H9 (cell line): ENCODE measurements around the gene CADPS. TPM values are rescaled to one million over a fixed set of nuclear protein-coding genes. Genes with fewer than 3 reads are reported as not detected.

Experiments used
- DNase-seq: peaks from one replicate; pipeline ENCODE4 v3.0.0-alpha.2; 2017
- H2AFZ ChIP-seq: one replicate; pipeline ENCODE4 v1.6.1; 2013; ENCODE audit warnings: mild to moderate bottlenecking, low read length, control low read depth, moderate library complexity
- H2AK5ac ChIP-seq: 2 replicates; pipeline ENCODE4 v1.6.1; 2013; ENCODE audit warnings: low read length, control low read depth, mixed read lengths; ENCODE audit not compliant: insufficient read length
- H2BK120ac ChIP-seq: one replicate; pipeline ENCODE4 v1.6.1; 2013; ENCODE audit warnings: low read depth, mild to moderate bottlenecking, low read length, control low read depth, inconsistent platforms; ENCODE audit not compliant: poor library complexity, severe bottlenecking
- H2BK12ac ChIP-seq: 2 replicates; pipeline ENCODE4 v1.6.1; 2013; ENCODE audit warnings: low read length, control low read depth, mixed read lengths, low read depth; ENCODE audit not compliant: insufficient read length
- H2BK15ac ChIP-seq: 2 replicates; pipeline ENCODE4 v1.6.1; 2013; ENCODE audit warnings: low read depth, low read length, control low read depth
- H2BK20ac ChIP-seq: one replicate; pipeline ENCODE4 v1.6.1; 2013; ENCODE audit warnings: low read depth, mild to moderate bottlenecking, low read length, control low read depth, inconsistent platforms; ENCODE audit not compliant: poor library complexity, severe bottlenecking
- H2BK5ac ChIP-seq: 2 replicates; pipeline ENCODE4 v1.6.1; 2013; ENCODE audit warnings: low read length, control low read depth, mixed read lengths; ENCODE audit not compliant: insufficient read length
- H3K14ac ChIP-seq: 2 replicates; pipeline ENCODE4 v1.6.1; 2013; ENCODE audit warnings: low read length, control low read depth; ENCODE audit not compliant: insufficient read depth
- H3K18ac ChIP-seq: 2 replicates; pipeline ENCODE4 v1.6.1; 2013; ENCODE audit warnings: low read depth, mild to moderate bottlenecking, mixed read lengths, low read length, control low read depth; ENCODE audit not compliant: insufficient read length
- H3K23ac ChIP-seq: 2 replicates; pipeline ENCODE4 v1.6.1; 2013; ENCODE audit warnings: low read length, control low read depth, mixed read lengths, low read depth; ENCODE audit not compliant: insufficient read length
- H3K23me2 ChIP-seq: 2 replicates; pipeline ENCODE4 v1.6.1; 2013; ENCODE audit warnings: low read depth, mild to moderate bottlenecking, mixed read lengths, low read length, control low read depth; ENCODE audit not compliant: insufficient read length, poor library complexity, severe bottlenecking
- H3K27ac ChIP-seq: 2 replicates; pipeline ENCODE4 v1.5.1; 2013; ENCODE audit warnings: low read length, control low read depth, mixed read lengths, low read depth; ENCODE audit not compliant: insufficient read length
- H3K27me3 ChIP-seq: 2 replicates; pipeline ENCODE4 v1.6.1; 2013; ENCODE audit warnings: low read length, control low read depth, inconsistent platforms; ENCODE audit not compliant: insufficient read depth
- H3K4ac ChIP-seq: 2 replicates; pipeline ENCODE4 v1.6.1; 2013; ENCODE audit warnings: low read depth, mild to moderate bottlenecking, control low read depth, inconsistent platforms, low read length, moderate library complexity
- H3K4me1 ChIP-seq: 2 replicates; pipeline ENCODE4 v1.6.1; 2013; ENCODE audit warnings: low read length, control low read depth, inconsistent platforms; ENCODE audit not compliant: insufficient read depth
- H3K4me2 ChIP-seq: 2 replicates; pipeline ENCODE4 v1.6.1; 2013; ENCODE audit warnings: low read length, control low read depth, mixed read lengths; ENCODE audit not compliant: insufficient read length, insufficient read depth
- H3K56ac ChIP-seq: 2 replicates; pipeline ENCODE4 v1.6.1; 2013; ENCODE audit warnings: low read depth, mild to moderate bottlenecking, mixed read lengths, low read length, control low read depth; ENCODE audit not compliant: insufficient read length
- H3K79me1 ChIP-seq: 2 replicates; pipeline ENCODE4 v1.6.1; 2013; ENCODE audit warnings: low read depth, mild to moderate bottlenecking, moderate library complexity, low read length, control low read depth, inconsistent platforms; ENCODE audit not compliant: insufficient read depth, poor library complexity, severe bottlenecking
- H3K79me2 ChIP-seq: 2 replicates; pipeline ENCODE4 v1.6.1; 2013; ENCODE audit warnings: low read length, control low read depth, inconsistent platforms; ENCODE audit not compliant: insufficient read depth
- H3K9ac ChIP-seq: 2 replicates; pipeline ENCODE4 v1.6.1; 2013; ENCODE audit warnings: low read length, control low read depth, mixed read lengths; ENCODE audit not compliant: insufficient read length; ENCODE audit errors: extremely low read depth
- H3K9me3 ChIP-seq: one replicate; pipeline ENCODE4 v1.6.1; 2013; ENCODE audit warnings: low read depth, low read length, inconsistent platforms; ENCODE audit not compliant: control insufficient read depth
- H3T11ph ChIP-seq: one replicate; pipeline ENCODE4 v1.6.1; 2013; ENCODE audit warnings: mild to moderate bottlenecking, low read length, control low read depth, inconsistent platforms
- H4K20me1 ChIP-seq: one replicate; pipeline ENCODE4 v1.6.1; 2013; ENCODE audit not compliant: control insufficient read depth, insufficient read length, insufficient read depth
- H4K5ac ChIP-seq: 2 replicates; pipeline ENCODE4 v1.6.1; 2013; ENCODE audit warnings: low read depth, mild to moderate bottlenecking, mixed read lengths, low read length, control low read depth; ENCODE audit not compliant: insufficient read length
- H4K8ac ChIP-seq: replicated peaks from 2 replicates; pipeline ENCODE4 v1.6.1; 2013; ENCODE audit warnings: low read length, control low read depth, mixed read lengths, low read depth; ENCODE audit not compliant: insufficient read length
- H4K91ac ChIP-seq: 2 replicates; pipeline ENCODE4 v1.6.1; 2013; ENCODE audit warnings: low read depth, mild to moderate bottlenecking, moderate library complexity, mixed read lengths, low read length, control low read depth; ENCODE audit not compliant: insufficient read length
- H3K27ac Mint-ChIP-seq, 3 experiments: 2 replicates in 2 of 3; 3 replicates in 1 of 3; pipeline ENCODE4 v1.8.0; 2020 to 2021; ENCODE audit warnings: mixed read lengths in 3 of 3, mild to moderate bottlenecking in 1 of 3, moderate library complexity in 1 of 3
- H3K27me3 Mint-ChIP-seq: 2 replicates; pipeline ENCODE4 v1.8.0; 2021; ENCODE audit warnings: low read depth, mild to moderate bottlenecking, moderate library complexity, mixed read lengths
- H3K36me3 Mint-ChIP-seq, 3 experiments: 2 replicates in 2 of 3; 3 replicates in 1 of 3; pipeline ENCODE4 v1.8.0; 2020 to 2021; ENCODE audit warnings: low read depth in 3 of 3, mixed read lengths in 3 of 3; ENCODE audit not compliant: insufficient read depth in 1 of 3
- H3K4me1 Mint-ChIP-seq, 2 experiments: 2 replicates each; pipeline ENCODE4 v1.8.0; 2020; ENCODE audit warnings: mixed read lengths in 2 of 2
- H3K4me3 Mint-ChIP-seq, 2 experiments: 2 replicates in 1 of 2; 3 replicates in 1 of 2; pipeline ENCODE4 v1.8.0; 2020 to 2021; ENCODE audit warnings: mild to moderate bottlenecking in 2 of 2, mixed read lengths in 2 of 2, moderate library complexity in 1 of 2
- H3K9me3 Mint-ChIP-seq, 2 experiments: 2 replicates in 1 of 2; 3 replicates in 1 of 2; pipeline ENCODE4 v1.8.0; 2020; ENCODE audit warnings: mild to moderate bottlenecking in 2 of 2, mixed read lengths in 2 of 2, moderate library complexity in 1 of 2
- WGBS: extraction: QIAGEN DNeasy Blood & Tissue Kit; methylation state at CpG from one replicate; pipeline ENCODE4 v1.1.7; 2013; ENCODE audit warnings: missing lambda C conversion rate, low lambda C conversion rate, mixed read lengths; ENCODE audit not compliant: insufficient read length; ENCODE audit errors: extremely low coverage; 5-methylcytosine and 5-hydroxymethylcytosine counted together
- total RNA-seq: library from RNA; stranded (reverse); gene quantifications from 2 replicates; pipeline ENCODE4 v1.2.1, GENCODE V29; 2021
- TF ChIP-seq, protein P1 (sequence below): fragments of 200-600 bp; sonication (generic); conservative IDR thresholded peaks from 3 replicates; pipeline ENCODE4 v1.8.0; 2021; ENCODE audit warnings: antibody characterized with exemption, mild to moderate bottlenecking

The CADPS gene
- total RNA-seq, 1 experiment from 2014 or later = 6.6 TPM

DNA sequence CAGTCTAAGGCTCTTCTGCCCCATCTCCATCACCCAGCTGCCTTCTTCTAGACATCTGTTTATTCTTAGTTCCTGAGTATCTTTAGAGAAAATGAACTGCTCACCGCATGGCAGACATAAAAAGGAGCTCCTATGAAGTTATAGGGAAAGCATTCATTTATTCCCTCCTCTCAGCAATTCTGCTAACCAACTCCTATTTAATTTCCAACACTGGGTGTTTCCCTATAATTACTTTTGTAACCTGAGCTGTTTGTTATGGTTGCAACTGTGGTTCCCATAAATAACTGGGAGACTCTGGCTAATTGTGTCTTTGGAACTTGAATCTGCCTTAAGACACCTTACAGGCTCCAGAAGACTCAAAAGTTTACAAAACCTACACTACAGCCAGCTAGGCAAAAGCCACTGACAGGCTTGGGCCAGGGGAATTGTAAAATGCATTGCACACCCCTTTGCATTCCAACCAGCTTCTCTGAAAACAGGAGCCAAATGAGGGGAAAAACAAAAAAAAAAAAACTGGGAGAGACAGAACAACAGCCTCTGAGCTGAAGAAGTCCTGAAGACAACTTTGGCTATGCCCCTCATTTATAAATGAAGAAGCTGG lies 270.4 kb downstream of the CADPS start:
- Histone ChIP-seq H4K91ac (no peak overlapping the region), H3K23me2 (no peaks in the 10 kb centered on the region), H3K4me1 (no peaks in the 10 kb centered on the region), H2BK15ac (no peak overlapping the region), H4K5ac (no peak overlapping the region), H2AK5ac (no peak overlapping the region), H3K4ac (no peak overlapping the region), H2BK20ac (no peak overlapping the region), H3K4me2 (no peak overlapping the region), H2BK12ac (no peak overlapping the region), H3K23ac (no peak overlapping the region), H3K9me3 (no peaks in the 10 kb centered on the region), H2BK5ac (no peak overlapping the region), H3T11ph (no peak overlapping the region), H3K56ac (no peak overlapping the region), H2AFZ (no peak overlapping the region), H3K27me3 (no peaks in the 10 kb centered on the region), H3K9ac (no peak overlapping the region), H3K14ac (no peak overlapping the region), H3K18ac (no peak overlapping the region), H2BK120ac (no peak overlapping the region), H3K79me2 (no peaks in the 10 kb centered on the region), H4K20me1 (no peaks in the 10 kb centered on the region), H3K27ac (no peak overlapping the region), H3K79me1 (no peaks in the 10 kb centered on the region), H4K8ac (no peak overlapping the region)
- DNase-seq = no peak
- Mint-ChIP-seq H3K36me3 (no peaks in the 10 kb centered on the region), H3K4me3 (no peak overlapping the region), H3K9me3 (no peaks in the 10 kb centered on the region), H3K27me3 (peaks cover 2% of the 10 kb centered on the region; the same call in 1 of the 2 replicates), H3K4me1 (peaks cover 3 to 13% of the 10 kb centered on the region in 2 experiments; a peak in 3 of 4 replicates), H3K27ac (peak overlapping the region in 2 of 3 experiments; percentile 5 to 50; a peak in 1 of 7 replicates)
- no CpG with 5 or more reads among the region's 1 CpG for WGBS
- TF ChIP-seq, protein P1, sequence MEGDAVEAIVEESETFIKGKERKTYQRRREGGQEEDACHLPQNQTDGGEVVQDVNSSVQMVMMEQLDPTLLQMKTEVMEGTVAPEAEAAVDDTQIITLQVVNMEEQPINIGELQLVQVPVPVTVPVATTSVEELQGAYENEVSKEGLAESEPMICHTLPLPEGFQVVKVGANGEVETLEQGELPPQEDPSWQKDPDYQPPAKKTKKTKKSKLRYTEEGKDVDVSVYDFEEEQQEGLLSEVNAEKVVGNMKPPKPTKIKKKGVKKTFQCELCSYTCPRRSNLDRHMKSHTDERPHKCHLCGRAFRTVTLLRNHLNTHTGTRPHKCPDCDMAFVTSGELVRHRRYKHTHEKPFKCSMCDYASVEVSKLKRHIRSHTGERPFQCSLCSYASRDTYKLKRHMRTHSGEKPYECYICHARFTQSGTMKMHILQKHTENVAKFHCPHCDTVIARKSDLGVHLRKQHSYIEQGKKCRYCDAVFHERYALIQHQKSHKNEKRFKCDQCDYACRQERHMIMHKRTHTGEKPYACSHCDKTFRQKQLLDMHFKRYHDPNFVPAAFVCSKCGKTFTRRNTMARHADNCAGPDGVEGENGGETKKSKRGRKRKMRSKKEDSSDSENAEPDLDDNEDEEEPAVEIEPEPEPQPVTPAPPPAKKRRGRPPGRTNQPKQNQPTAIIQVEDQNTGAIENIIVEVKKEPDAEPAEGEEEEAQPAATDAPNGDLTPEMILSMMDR = no peak
